Heart right ventricle (tissue), 16 donors: ENCODE measurements around the gene CLSTN2. TPM values are rescaled to one million over a fixed set of nuclear protein-coding genes. Genes with fewer than 3 reads are reported as not detected.

Experiments used
- ATAC-seq, 8 donors: fragments of 200-7000 bp; cut with Tn5 transposase; one replicate each; pipeline ENCODE4 v1.9.1; 2020; ENCODE audit warnings: mild to moderate bottlenecking in 8 of 8, moderate library complexity in 8 of 8, moderate number of reproducible peaks in 1 of 8
- DNase-seq, 2 donors: peaks; one replicate each; pipeline ENCODE4 v3.0.0-alpha.2; 2020
- H3K27ac ChIP-seq, 10 donors: fragments of 200-600 bp; sonication (generic) in 2 of 10; one replicate each; pipeline versions ENCODE4 v1.5.0 to v1.8.0; 2020 to 2022; ENCODE audit warnings: mild to moderate bottlenecking in 3 of 10
- H3K27me3 ChIP-seq, 7 donors: fragments of 200-600 bp; one replicate each; pipeline ENCODE4 v1.8.0; 2021 to 2022; ENCODE audit warnings: mild to moderate bottlenecking in 2 of 7
- H3K36me3 ChIP-seq, 9 donors: fragments of 200-600 bp; sonication (generic) in 1 of 9; one replicate each; pipeline versions ENCODE4 v1.5.0 to v1.8.0; 2020 to 2022; ENCODE audit warnings: mild to moderate bottlenecking in 2 of 9
- H3K4me1 ChIP-seq, 9 donors: fragments of 200-600 bp; sonication (generic) in 1 of 9; one replicate each; pipeline versions ENCODE4 v1.5.0 to v1.8.0; 2020 to 2022; ENCODE audit warnings: mild to moderate bottlenecking in 4 of 9
- H3K4me3 ChIP-seq, 10 donors: fragments of 200-600 bp; sonication (generic) in 2 of 10; one replicate each; pipeline versions ENCODE4 v1.5.0 to v1.8.0; 2020 to 2022; ENCODE audit warnings: mild to moderate bottlenecking in 7 of 10, moderate library complexity in 2 of 10
- H3K9me3 ChIP-seq, 11 donors: fragments of 200-600 bp in 10 of 11; sonication (generic) in 2 of 11; one replicate each; pipeline versions ENCODE4 v1.5.0 to v1.8.0; 2013 to 2022; ENCODE audit warnings: mild to moderate bottlenecking in 2 of 11, control low read depth in 1 of 11, moderate library complexity in 1 of 11
- CTCF ChIP-seq, 9 donors: fragments of 200-600 bp; sonication (generic) in 2 of 9; IDR thresholded peaks; one replicate each; pipeline versions ENCODE4 v1.5.0 to v1.8.0; 2021 to 2022; ENCODE audit warnings: antibody characterized with exemption in 9 of 9, mild to moderate bottlenecking in 5 of 9, moderate library complexity in 1 of 9
- WGBS, 2 donors: extraction: QIAGEN DNeasy Blood & Tissue Kit; methylation state at CpG; one replicate each; pipeline ENCODE4 v1.1.7; 2013; ENCODE audit warnings: inconsistent platforms in 1 of 2; 5-methylcytosine and 5-hydroxymethylcytosine counted together
- intact Hi-C, 10 donors: fragments of 100-400 bp; cut with DNase I; formaldehyde crosslinking; loops; one replicate each; pipeline versions ENCODE4 v1.11.1 to v1.14.2; 2022
- polyA plus RNA-seq, 2 donors: library from polyadenylated mRNA; stranded (reverse); fragments of 200-250 nt; gene quantifications; one replicate each; pipeline ENCODE4 v1.2.3, GENCODE V29; 2013
- total RNA-seq, 10 donors: library from RNA; stranded (reverse); fragmentation: NEBNext Ultra II Directional in 3 of 10; extraction: Animal tissue kit (Norgen Biotek cat#: 25700) in 3 of 10; gene quantifications; one replicate each; pipeline versions ENCODE4 v1.2.1 to v1.2.4, GENCODE V29; 2021 to 2023
- donor health status: Arrhythmogenic right ventricular cardiomyopathy.
- donor health status: ischemic (EF 13 %, LVEDD 7.1; RV severe dilation, severe dysfunction).
- donor health status: healthy with polysubstance abuse.
- donor health status: DM: no; HTN: yes; CAD: no.
- donor health status: DM: no; HTN: no; CAD: no.
- donor health status: ischemic (EF 25% LVEDD 6.9; RV normal size, moderate dysfunction).
- donor health status: ischemic (EF 25% LVEDD 5.7; RV mildly dilated, moderate dysfunction).
- donor health status: healthy.
- donor health status: DM: yes; HTN: yes; CAD: no.
- donor health status: Ischemic cardiomyopathy.
- donor health status: ischemic (EF 35%, LVEDD 5.7; RV mildly dilated, moderate dysfunction).
- donor health status: nonischemic (EF 11% LVEDD 7.7; RV severe dilation, severe dysfunction).
- donor health status: DM: yes; HTN: yes; CAD: no.
- donor health status: PGD.
- donor health status: ischemic (EF 29% LVEDD 5.4; RV normal size, mild dysfunction).
- donor health status: nonischemic (EF 23%, LVEDD 6.1; RV moderate dilation, normal function).

The CLSTN2 gene
- total and polyA plus RNA-seq, 12 donors: 0.57 to 10.7 (median 4.4) TPM

GRCh38 chr3:140595295-140595694 is 660.3 kb downstream of the CLSTN2 start:
- peak in 7 of 8 donors; percentile 62 to 90 (median 80) for ATAC-seq

GRCh38 chr3:140597364-140597763 is 662.4 kb downstream of the CLSTN2 start:
- 89% methylated on average over 3 of the region's 3 CpGs for WGBS, 2 donors
- DNase-seq: no peak
- peaks cover 5 to 40% (median 25%) of the 10 kb centered on the region in 9 donors for H3K4me1 ChIP-seq

More at GRCh38 chr3:140595295-140595694, 660.3 kb downstream of the CLSTN2 start:
- no peaks in the 10 kb centered on the region for H3K36me3 ChIP-seq
- intact Hi-C loops: loop anchor here in 1 of 10 donors (5.0 to 10.0 kb wide), 2 partner anchors 90 to 127 kb away; no protein-coding TSS in a partner anchor
- no peaks in the 10 kb centered on the region for H3K27me3 ChIP-seq
- H3K4me3 ChIP-seq: no peak overlapping the region
- peak in 1 of 2 donors; percentile 7 for DNase-seq
- H3K4me1 ChIP-seq: peaks cover 5 to 40% (median 21%) of the 10 kb centered on the region in 9 donors
- H3K27ac ChIP-seq: peak overlapping the region in 7 of 10 donors; percentile 9 to 82 (median 32)
- TF ChIP-seq CTCF (IDR thresholded peaks at IDR 0.05): no peak
- 28 to 35% methylated on average over 2 of the region's 2 CpGs for WGBS, 2 donors
- no peaks in the 10 kb centered on the region for H3K9me3 ChIP-seq

GRCh38 chr3:140597792-140598191 is 662.8 kb downstream of the CLSTN2 start:
- Histone ChIP-seq H3K36me3 (no peaks in the 10 kb centered on the region), H3K27ac (peak overlapping the region in 9 of 10 donors; percentile 45 to 84 (median 52)), H3K27me3 (no peaks in the 10 kb centered on the region), H3K9me3 (no peaks in the 10 kb centered on the region), H3K4me1 (peaks cover 5 to 40% (median 25%) of the 10 kb centered on the region in 9 donors), H3K4me3 (no peak overlapping the region)
- intact Hi-C loops: loop anchor here in 1 of 10 donors (5.0 to 10.0 kb wide), 2 partner anchors 93 to 125 kb away; no protein-coding TSS in a partner anchor
- DNase-seq (no peak), ATAC-seq (peak; percentile 38 to 85 (median 76))
- no peak for TF ChIP-seq CTCF (IDR thresholded peaks at IDR 0.05)
- WGBS, 2 donors: 33 to 38% methylated on average over 2 of the region's 2 CpGs

More at GRCh38 chr3:140597364-140597763, 662.4 kb downstream of the CLSTN2 start:
- no peak for TF ChIP-seq CTCF (IDR thresholded peaks at IDR 0.05)
- no peaks in the 10 kb centered on the region for H3K9me3 ChIP-seq
- H3K36me3 ChIP-seq: no peaks in the 10 kb centered on the region
- ATAC-seq: no peak
- no peaks in the 10 kb centered on the region for H3K27me3 ChIP-seq
- H3K4me3 ChIP-seq: no peak overlapping the region
- intact Hi-C loops: loop anchor here in 1 of 10 donors (5.0 to 10.0 kb wide), 2 partner anchors 93 to 125 kb away; no protein-coding TSS in a partner anchor
- peak overlapping the region in 9 of 10 donors; percentile 45 to 84 (median 52) for H3K27ac ChIP-seq

GRCh38 chr3:140599009-140599408 is 664.0 kb downstream of the CLSTN2 start:
- H3K9me3 ChIP-seq: no peaks in the 10 kb centered on the region

More at GRCh38 chr3:140599009-140599408, 664.0 kb downstream of the CLSTN2 start:
- no peak overlapping the region for H3K4me3 ChIP-seq
- TF ChIP-seq CTCF (IDR thresholded peaks at IDR 0.05): no peak
- ATAC-seq (no peak), DNase-seq (no peak)
- peak overlapping the region in 1 of 10 donors; percentile 51 for H3K27ac ChIP-seq
- peaks cover 5 to 40% (median 25%) of the 10 kb centered on the region in 9 donors for H3K4me1 ChIP-seq
- H3K27me3 ChIP-seq: no peaks in the 10 kb centered on the region
- H3K36me3 ChIP-seq: no peaks in the 10 kb centered on the region
- intact Hi-C loops: loop anchor here in 1 of 10 donors (5.0 to 10.0 kb wide), 2 partner anchors 94 to 123 kb away; no protein-coding TSS in a partner anchor
